CD4-positive, alpha-beta T cell treated with Interleukin-4 for 1 hour (primary cell): ENCODE results near the gene ZNF738.
"Not testable (repeated sequence)": the region's sequence is repeated elsewhere in the genome, so short reads cannot be mapped to it uniquely, and the experiment has no call there.

Experiments used
- DNase-seq, 2 donors: peaks; one replicate each; pipeline ENCODE4 v3.0.0-alpha.2; 2020 to 2022

ZNF738 gene

DNA sequence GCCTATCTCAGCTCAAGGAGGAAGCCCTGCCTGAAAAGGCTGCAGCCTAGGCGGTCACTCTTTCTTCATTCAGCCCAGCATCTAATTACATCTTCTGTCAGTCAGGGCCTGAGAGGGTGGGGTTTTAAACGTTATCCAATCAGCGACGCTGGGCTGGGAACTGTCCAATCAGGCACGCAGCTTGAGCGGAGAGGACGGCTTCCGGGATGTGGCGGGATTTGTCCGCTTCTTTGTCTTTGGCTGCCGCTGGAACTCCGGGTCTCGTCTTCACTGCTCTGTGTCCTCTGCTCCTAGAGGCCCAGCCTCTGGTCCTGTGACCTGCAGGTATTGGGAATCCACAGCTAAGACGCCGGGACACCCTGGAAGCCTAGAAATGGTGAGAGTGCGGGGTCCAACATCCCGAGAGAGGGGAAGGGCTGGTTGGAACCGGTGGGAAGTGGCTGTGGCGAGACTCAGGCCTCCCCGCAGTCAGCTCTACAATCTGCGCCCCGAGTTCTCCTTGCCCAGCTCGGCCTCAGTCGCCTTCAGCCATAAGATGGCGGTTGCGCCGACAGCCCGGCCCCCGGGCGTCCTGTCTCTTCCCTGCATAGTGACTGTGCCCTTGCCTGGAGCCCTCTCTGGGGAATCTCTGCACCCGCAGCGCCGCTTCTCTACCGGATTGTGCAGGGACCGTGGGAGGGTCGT, at the start of gene ZNF738:
ZNF738 (plus strand) TSS at position 233 of the 684 bp plus-strand sequence; CDS start at position 374, 141 bp downstream.
- DNase-seq, result peak; percentile 86 to 89

DNA sequence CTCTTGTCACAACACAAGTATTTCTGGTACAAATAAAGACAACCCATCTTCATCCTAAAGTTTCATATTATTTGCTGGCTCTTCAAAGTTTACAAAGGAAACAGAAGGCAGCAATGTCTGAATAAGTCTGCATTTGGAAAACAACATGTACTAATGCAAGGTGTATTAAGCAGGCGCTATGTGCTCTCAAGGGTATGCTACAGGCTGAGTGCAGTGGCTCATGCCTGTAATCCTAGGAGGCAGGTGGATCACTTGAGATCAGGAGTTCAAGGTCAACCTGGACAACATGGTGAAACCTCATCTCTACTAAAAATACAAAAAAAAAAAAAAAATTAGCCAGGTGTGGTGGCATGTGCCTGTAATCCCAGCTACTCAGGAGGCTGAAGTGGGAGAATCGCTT, 46.0 kb upstream of the ZNF738 start:
- not testable (repeated sequence) for DNase-seq

GRCh38 chr19:21314676-21315075, 44.1 kb upstream of the ZNF738 start:
- DNase-seq, result no peak

DNA sequence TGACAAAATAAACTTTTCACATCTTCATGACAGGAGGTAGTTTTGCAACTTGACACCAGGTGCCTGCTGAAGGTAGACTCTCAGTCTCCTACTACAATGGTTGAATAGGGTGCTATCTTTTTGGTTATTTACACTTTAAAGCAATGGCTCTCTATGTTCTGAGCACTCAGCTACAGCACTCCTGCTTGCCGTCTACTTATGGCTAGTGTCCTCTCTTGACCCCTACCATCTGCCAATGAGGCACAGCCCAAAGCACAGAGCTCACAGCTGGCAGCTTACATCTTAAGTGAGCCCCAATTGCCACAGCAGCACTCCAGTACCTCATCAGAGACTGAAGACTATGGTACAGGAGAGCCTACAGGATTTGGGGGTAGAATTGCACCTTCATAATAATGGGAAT, 41.0 kb upstream of the ZNF738 start:
- DNase-seq, result no peak

- no peak for DNase-seq
Observed at GRCh38 chr19:21321134-21321533, 37.7 kb upstream of the ZNF738 start.

DNA sequence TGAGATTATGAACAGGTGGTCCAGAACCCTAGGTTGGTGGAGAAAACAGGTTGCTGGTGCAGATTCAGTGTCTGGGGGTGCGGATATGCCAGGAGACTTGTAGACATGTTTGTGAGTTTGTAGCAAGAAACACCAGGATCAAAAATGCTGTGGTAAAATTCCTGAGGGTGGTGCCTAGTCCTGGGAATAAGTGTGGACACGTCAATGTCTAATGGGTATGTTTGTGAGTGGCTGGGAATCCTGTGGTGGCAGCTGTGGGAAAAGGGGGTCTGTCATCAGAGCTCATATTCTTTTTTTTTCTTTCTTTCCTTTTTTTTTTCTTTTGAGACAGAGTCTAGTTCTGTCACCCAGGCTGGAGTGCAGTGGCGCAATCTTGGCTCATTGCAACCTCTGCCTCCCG, 36.8 kb upstream of the ZNF738 start:
- no peak for DNase-seq

DNA sequence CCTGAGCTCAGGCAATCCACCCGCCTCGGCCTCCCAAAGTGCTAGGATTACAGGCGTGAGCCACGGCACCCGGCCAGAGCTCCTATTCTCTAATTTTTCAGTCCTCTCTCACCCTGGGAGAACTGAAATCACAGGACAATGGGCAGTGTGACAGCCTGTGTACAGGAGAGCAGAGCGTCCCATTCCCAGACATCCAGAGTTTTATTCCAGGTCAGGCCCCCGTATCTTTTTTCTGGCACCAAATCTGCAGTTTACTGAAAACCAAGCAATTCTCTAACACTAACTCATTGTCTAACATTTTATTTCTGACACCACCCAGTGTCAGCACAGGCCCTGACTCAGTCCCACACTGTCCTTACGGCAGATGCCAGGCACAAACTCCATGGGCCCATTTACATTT, 36.3 kb upstream of the ZNF738 start:
- DNase-seq, result no peak

GRCh38 chr19:21323000-21323399, 35.8 kb upstream of the ZNF738 start:
- DNase-seq, result no peak

- DNase-seq, result no peak
Observed at GRCh38 chr19:21326169-21326568, 32.6 kb upstream of the ZNF738 start.

GRCh38 chr19:21328406-21328805, 30.4 kb upstream of the ZNF738 start:
- DNase-seq, result no peak

GRCh38 chr19:21328885-21329605, 29.8 kb upstream of the ZNF738 start, which contains the start of gene ZNF708:
ZNF708 (minus strand) TSS chr19:21329410; CDS start chr19:21329212, 198 bp downstream.
- peak; percentile 90 to 93 for DNase-seq

- DNase-seq, result no peak
Observed at GRCh38 chr19:21335721-21336120, 23.1 kb upstream of the ZNF738 start.

DNA sequence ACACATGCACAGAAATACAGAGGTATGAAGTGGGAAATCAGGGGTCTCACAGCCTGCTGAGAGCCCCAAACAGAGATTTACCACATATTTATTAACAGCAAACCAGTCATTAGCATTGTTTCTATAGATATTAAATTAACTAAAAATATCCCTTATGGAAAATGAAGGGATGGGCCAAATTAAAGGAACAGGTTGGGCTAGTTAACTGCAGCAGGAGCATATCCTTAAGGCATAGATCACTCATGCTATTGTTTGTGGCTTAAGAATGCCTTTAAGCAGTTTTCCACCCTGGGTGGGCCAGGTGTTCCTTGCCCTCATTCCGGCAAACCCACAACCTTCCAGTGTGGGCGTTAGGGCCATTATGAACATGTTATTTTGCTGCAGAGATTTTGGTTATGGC, 14.0 kb upstream of the ZNF738 start:
- DNase-seq, result not testable (repeated sequence)

- no peak for DNase-seq
Observed at GRCh38 chr19:21352830-21353229, 6.0 kb upstream of the ZNF738 start.

- DNase-seq, result no peak
Observed at GRCh38 chr19:21362291-21362690, 3.5 kb downstream of the ZNF738 start.

- no peak for DNase-seq
Observed at GRCh38 chr19:21383980-21384582, 25.3 kb downstream of the ZNF738 start.

DNA sequence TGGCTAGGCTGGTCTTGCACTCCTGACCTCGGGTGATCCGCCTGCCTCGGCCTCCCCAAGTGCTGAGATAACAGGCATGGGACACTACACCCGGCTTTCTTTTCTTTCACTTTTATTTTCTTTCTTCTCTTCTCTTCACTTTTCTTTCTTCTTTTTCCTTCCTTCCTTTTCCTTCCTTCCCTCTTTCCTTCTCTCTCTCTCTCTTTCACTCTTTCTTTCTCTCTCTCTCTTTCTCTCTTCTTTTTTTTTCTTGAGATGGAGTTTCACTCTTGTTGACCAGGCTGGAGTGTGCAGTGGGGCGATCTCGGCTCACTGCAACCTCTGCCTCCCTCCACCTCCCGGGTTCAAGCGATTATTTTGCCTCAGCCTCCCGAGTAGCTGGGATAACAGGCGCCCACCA, 37.3 kb downstream of the ZNF738 start:
- DNase-seq, result no peak

DNA sequence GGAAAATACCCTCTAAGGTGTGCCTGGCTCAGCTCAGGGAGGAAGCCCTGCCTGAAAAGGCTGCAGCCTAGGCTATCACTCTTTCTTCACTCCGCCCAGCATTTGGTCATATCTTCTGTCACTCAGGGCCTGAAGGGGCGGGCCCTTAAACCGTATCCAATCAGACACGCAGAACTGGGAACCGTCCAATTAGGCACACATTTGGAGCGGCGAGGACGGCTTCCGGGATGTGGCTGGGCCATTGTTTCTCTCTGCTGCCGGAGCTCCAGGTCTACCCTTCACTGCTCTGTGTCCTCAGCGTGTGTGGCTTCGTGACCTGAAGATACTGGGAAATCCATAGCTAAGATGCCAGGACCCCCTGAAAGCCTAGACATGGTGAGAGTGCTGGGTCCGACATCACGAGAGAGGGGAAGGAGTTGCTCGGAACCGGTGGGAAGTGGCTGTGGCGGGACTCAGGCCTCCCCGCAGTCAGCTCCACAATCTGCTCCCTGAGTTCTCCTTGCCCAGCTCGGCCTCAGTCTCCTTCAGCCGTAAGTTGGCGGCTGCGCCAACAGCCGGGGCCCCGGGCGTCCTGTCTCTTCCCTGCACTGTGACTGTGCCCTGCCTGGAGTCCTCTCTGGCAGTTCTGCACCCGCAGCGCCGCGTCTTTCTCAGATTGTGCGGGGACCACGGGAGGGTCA, 38.2 kb downstream of the ZNF738 start, which contains the start of gene ZNF493:
ZNF493 (plus strand) TSS at position 241 of the 680 bp plus-strand sequence; CDS start at position 346, 105 bp downstream.
- peak; percentile 93 to 95 for DNase-seq

- DNase-seq, result no peak
Observed at GRCh38 chr19:21398851-21399250, 40.1 kb downstream of the ZNF738 start.

GRCh38 chr19:21402303-21402985, 43.6 kb downstream of the ZNF738 start:
- no peak for DNase-seq

- no peak for DNase-seq
Observed at GRCh38 chr19:21410166-21410565, 51.4 kb downstream of the ZNF738 start.

DNA sequence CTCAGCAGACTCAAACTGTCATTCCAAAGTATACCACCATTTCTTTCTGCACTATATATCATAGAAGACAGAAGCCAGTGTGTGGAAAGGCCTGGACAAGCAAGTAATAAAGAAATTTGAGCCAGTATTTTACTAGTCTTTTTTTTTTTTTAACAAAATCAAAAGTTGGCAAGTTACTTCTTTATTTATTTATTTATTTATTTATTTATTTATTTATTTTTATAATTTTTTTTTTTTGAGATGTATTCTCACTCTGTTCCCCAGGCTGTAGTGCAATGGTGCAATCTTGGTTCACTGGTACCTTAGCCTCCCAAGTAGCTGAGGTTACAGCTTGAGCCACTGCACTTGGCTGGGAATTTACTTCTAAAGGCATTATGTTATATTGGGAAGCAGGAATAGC, 63.4 kb downstream of the ZNF738 start:
- no peak for DNase-seq
